ENCODE results near the gene BCAS3. TPM values are rescaled to one million over a fixed set of nuclear protein-coding genes. Genes with fewer than 3 reads are reported as not detected.

The BCAS3 gene
- total RNA-seq, 1 experiment from 2014 or later: 26.3 TPM

DNA sequence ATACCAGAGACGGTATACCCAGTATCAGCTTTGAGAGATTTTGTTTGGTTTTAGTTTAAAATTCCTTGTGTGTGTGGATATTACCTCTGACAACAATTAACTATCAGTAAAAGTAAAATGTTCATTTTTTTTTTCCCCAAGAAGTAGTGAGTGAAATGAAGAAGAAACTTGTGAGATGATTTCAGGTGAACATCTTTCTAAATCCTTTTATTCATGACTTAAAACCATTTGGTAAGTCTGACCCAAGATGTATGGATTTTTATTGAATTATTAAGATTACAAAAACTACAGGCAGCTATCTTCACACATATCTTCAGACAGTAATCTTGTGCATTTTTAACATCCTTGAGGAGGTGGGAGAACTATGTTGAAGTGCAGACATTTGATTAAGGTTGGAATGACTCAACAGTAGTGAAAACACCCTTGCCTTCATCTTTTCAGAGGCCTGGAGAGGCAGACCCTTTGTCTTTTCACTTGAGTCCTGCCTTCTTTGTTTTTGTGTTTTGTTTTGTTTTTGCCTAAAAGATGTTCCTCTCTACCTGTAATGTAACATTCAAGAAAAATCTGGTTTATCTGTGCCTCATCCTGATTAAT lies 481.7 kb downstream of the BCAS3 start:
- Histone ChIP-seq H3K36me3 (ENCODE audit: control insufficient read depth in 1 of 2, insufficient read depth in 2 of 2, low read length in 2 of 2) (no peaks in the 10 kb centered on the region), H3K9me2 (ENCODE audit: insufficient read depth) (no peaks in the 10 kb centered on the region), H3K27ac (ENCODE audit: low read depth, low read length) (no peak overlapping the region), H2AFZ (ENCODE audit: low read depth, low read length, poor library complexity, severe bottlenecking) (no peak overlapping the region), H4K20me1 (ENCODE audit: insufficient read depth) (no peaks in the 10 kb centered on the region), H3K4me1 (ENCODE audit: control insufficient read depth in 1 of 2, insufficient read depth in 2 of 2, low read length in 2 of 2) (no peaks in the 10 kb centered on the region), H3K9me3 (ENCODE audit: control insufficient read depth in 1 of 2, insufficient read depth in 1 of 2, low read depth in 1 of 2, low read length in 2 of 2) (no peaks in the 10 kb centered on the region), H3K79me2 (ENCODE audit: insufficient read depth, low read length) (no peaks in the 10 kb centered on the region), H3K9ac (ENCODE audit: low read length) (no peak overlapping the region), H3K4me3 (replicated peaks in 1 of 2; ENCODE audit: low read depth in 1 of 2, low read length in 2 of 2) (no peak overlapping the region), H3K4me2 (ENCODE audit: low read length) (no peak overlapping the region), H3K27me3 (ENCODE audit: insufficient read depth, low read length) (no peaks in the 10 kb centered on the region)
- DNase-seq (ENCODE audit: low read depth, low spot score) (no peak), ATAC-seq (no peak)
- POLR2A ChIA-PET: no interaction called here
- TF ChIP-seq EZH2 (IDR thresholded peaks at IDR 0.05) (no peak), SIN3A (IDR thresholded peaks at IDR 0.05; ENCODE audit: low read depth) (no peak), CEBPB (IDR thresholded peaks at IDR 0.05; ENCODE audit: low read depth) (no peak), SRF (IDR thresholded peaks at IDR 0.05; ENCODE audit: low read depth) (no peak), SP1 (IDR thresholded peaks at IDR 0.05; ENCODE audit: low read depth) (no peak), EGR1 (IDR thresholded peaks at IDR 0.05; ENCODE audit: low read depth) (no peak), EZH2phosphoT487 (IDR thresholded peaks at IDR 0.05; ENCODE audit: borderline replicate concordance) (no peak), ZNF274 (IDR thresholded peaks at IDR 0.05; ENCODE audit: low read depth, low read length) (no peak), FOSL1 (IDR thresholded peaks at IDR 0.05; ENCODE audit: low read depth) (no peak), YY1 (IDR thresholded peaks at IDR 0.05; ENCODE audit: extremely low read depth, insufficient replicate concordance, low read depth, low read length) (no peak), RAD21 (IDR thresholded peaks at IDR 0.05; ENCODE audit: low read depth) (no peak), POLR2AphosphoS5 (IDR thresholded peaks at IDR 0.05; ENCODE audit: low read depth, low read length) (no peak), CBX3 (IDR thresholded peaks at IDR 0.05; ENCODE audit: low read depth) (no peak), ZFX (IDR thresholded peaks at IDR 0.05) (no peak)
- TF ChIP-seq, protein P1, sequence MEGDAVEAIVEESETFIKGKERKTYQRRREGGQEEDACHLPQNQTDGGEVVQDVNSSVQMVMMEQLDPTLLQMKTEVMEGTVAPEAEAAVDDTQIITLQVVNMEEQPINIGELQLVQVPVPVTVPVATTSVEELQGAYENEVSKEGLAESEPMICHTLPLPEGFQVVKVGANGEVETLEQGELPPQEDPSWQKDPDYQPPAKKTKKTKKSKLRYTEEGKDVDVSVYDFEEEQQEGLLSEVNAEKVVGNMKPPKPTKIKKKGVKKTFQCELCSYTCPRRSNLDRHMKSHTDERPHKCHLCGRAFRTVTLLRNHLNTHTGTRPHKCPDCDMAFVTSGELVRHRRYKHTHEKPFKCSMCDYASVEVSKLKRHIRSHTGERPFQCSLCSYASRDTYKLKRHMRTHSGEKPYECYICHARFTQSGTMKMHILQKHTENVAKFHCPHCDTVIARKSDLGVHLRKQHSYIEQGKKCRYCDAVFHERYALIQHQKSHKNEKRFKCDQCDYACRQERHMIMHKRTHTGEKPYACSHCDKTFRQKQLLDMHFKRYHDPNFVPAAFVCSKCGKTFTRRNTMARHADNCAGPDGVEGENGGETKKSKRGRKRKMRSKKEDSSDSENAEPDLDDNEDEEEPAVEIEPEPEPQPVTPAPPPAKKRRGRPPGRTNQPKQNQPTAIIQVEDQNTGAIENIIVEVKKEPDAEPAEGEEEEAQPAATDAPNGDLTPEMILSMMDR (IDR thresholded peaks at IDR 0.05 in 2 of 3, conservative IDR thresholded peaks at IDR 0.05 in 1 of 3; ENCODE audit: borderline replicate concordance in 1 of 3, insufficient read depth in 1 of 3, low read depth in 2 of 3, low read length in 2 of 3): no peak
- TF ChIP-seq, protein P2, sequence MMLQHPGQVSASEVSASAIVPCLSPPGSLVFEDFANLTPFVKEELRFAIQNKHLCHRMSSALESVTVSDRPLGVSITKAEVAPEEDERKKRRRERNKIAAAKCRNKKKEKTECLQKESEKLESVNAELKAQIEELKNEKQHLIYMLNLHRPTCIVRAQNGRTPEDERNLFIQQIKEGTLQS (IDR thresholded peaks at IDR 0.05): no peak
- TF ChIP-seq, protein P3, sequence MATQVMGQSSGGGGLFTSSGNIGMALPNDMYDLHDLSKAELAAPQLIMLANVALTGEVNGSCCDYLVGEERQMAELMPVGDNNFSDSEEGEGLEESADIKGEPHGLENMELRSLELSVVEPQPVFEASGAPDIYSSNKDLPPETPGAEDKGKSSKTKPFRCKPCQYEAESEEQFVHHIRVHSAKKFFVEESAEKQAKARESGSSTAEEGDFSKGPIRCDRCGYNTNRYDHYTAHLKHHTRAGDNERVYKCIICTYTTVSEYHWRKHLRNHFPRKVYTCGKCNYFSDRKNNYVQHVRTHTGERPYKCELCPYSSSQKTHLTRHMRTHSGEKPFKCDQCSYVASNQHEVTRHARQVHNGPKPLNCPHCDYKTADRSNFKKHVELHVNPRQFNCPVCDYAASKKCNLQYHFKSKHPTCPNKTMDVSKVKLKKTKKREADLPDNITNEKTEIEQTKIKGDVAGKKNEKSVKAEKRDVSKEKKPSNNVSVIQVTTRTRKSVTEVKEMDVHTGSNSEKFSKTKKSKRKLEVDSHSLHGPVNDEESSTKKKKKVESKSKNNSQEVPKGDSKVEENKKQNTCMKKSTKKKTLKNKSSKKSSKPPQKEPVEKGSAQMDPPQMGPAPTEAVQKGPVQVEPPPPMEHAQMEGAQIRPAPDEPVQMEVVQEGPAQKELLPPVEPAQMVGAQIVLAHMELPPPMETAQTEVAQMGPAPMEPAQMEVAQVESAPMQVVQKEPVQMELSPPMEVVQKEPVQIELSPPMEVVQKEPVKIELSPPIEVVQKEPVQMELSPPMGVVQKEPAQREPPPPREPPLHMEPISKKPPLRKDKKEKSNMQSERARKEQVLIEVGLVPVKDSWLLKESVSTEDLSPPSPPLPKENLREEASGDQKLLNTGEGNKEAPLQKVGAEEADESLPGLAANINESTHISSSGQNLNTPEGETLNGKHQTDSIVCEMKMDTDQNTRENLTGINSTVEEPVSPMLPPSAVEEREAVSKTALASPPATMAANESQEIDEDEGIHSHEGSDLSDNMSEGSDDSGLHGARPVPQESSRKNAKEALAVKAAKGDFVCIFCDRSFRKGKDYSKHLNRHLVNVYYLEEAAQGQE (IDR thresholded peaks at IDR 0.05; ENCODE audit: low read depth): no peak
- TF ChIP-seq, protein P4, sequence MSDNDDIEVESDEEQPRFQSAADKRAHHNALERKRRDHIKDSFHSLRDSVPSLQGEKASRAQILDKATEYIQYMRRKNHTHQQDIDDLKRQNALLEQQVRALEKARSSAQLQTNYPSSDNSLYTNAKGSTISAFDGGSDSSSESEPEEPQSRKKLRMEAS (IDR thresholded peaks at IDR 0.05): no peak
- TF ChIP-seq, protein P5, sequence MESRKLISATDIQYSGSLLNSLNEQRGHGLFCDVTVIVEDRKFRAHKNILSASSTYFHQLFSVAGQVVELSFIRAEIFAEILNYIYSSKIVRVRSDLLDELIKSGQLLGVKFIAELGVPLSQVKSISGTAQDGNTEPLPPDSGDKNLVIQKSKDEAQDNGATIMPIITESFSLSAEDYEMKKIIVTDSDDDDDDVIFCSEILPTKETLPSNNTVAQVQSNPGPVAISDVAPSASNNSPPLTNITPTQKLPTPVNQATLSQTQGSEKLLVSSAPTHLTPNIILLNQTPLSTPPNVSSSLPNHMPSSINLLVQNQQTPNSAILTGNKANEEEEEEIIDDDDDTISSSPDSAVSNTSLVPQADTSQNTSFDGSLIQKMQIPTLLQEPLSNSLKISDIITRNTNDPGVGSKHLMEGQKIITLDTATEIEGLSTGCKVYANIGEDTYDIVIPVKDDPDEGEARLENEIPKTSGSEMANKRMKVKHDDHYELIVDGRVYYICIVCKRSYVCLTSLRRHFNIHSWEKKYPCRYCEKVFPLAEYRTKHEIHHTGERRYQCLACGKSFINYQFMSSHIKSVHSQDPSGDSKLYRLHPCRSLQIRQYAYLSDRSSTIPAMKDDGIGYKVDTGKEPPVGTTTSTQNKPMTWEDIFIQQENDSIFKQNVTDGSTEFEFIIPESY (IDR thresholded peaks at IDR 0.05; ENCODE audit: extremely low read depth, insufficient replicate concordance, low read length): no peak
- BruUV-seq (replicated peaks): no TSS peak
- RAD21 ChIA-PET (ENCODE audit: low non-redundant PET in 1 of 2, low total read pairs in 2 of 2, uncharacterized antibody in 2 of 2, unreplicated experiment in 2 of 2): no interaction called here
- CTCF ChIA-PET: no interaction called here
- intact Hi-C loops (cut with micrococcal nuclease): no loop called here

Measured in HCT116 (cell line).